HEK293 (cell line): ENCODE results near the gene RAPGEF5.

Experiments used
- CTCF ChIA-PET: fragments of 350-600 bp; formaldehyde crosslinking; extraction: SDS; loops from one replicate; lab custom pipeline; 2021; ENCODE audit warnings: antibody characterized with exemption; lab: Yijun Ruan, JAX
- POLR2A ChIA-PET: fragments of 300-600 bp; formaldehyde crosslinking; extraction: SDS; loops from one replicate; lab custom pipeline; 2020; ENCODE audit warnings: antibody characterized with exemption, inconsistent platforms; lab: Yijun Ruan, JAX
- H3K27ac ChIP-seq: fragments of 200-500 bp; sonication (Bioruptor generic); 2 replicates; pipeline ENCODE4 v1.5.1; 2014; ENCODE audit warnings: low read depth, low read length, control low read depth, inconsistent platforms; ENCODE audit errors: extremely low read depth
- H3K36me3 ChIP-seq, 2 experiments: fragments of 200-500 bp in 1 of 2; sonication (Bioruptor generic) in 1 of 2; 1 replicate in 1 of 2; 2 replicates in 1 of 2; pipeline ENCODE4 v1.5.1; 2014 to 2017; ENCODE audit warnings: inconsistent platforms in 2 of 2, low read length in 2 of 2; ENCODE audit not compliant: control insufficient read depth in 2 of 2, insufficient read depth in 1 of 2
- H3K4me1 ChIP-seq: fragments of 200-500 bp; sonication (Bioruptor generic); 2 replicates; pipeline ENCODE4 v1.5.1; 2014; ENCODE audit warnings: mild to moderate bottlenecking, low read length, inconsistent platforms; ENCODE audit not compliant: control insufficient read depth, insufficient read depth
- H3K4me3 ChIP-seq: 2 replicates; pipeline ENCODE4 v1.5.1; 2011; ENCODE audit warnings: low read depth, mild to moderate bottlenecking, control low read depth, low read length, moderate library complexity
- H3K9me3 ChIP-seq: fragments of 200-500 bp; sonication (Bioruptor generic); 2 replicates; pipeline ENCODE4 v1.5.1; 2014; ENCODE audit warnings: low read depth, low read length, inconsistent platforms; ENCODE audit not compliant: control insufficient read depth, insufficient read depth
- KLF10 ChIP-seq: fragments of 450-650 bp; IDR thresholded peaks from 2 replicates; pipeline ENCODE4 v1.5.1; 2018; ENCODE audit warnings: missing biosample characterization, mild to moderate bottlenecking, missing genetic modification characterization
- ZBTB17 ChIP-seq: fragments of 450-650 bp; formaldehyde crosslinking; IDR thresholded peaks from 2 replicates; pipeline ENCODE4 v1.5.1; 2016; ENCODE audit warnings: missing biosample characterization, missing genetic modification characterization
- ZFP3 ChIP-seq: fragments of 450-650 bp; formaldehyde crosslinking; IDR thresholded peaks from 2 replicates; pipeline ENCODE4 v1.5.1; 2016; ENCODE audit warnings: low read depth, missing biosample characterization, missing genetic modification characterization
- ZFP69B ChIP-seq: fragments of 450-650 bp; formaldehyde crosslinking; IDR thresholded peaks from 2 replicates; pipeline ENCODE4 v1.5.1; 2016; ENCODE audit warnings: missing biosample characterization, missing genetic modification characterization
- ZNF132 ChIP-seq: fragments of 450-650 bp; formaldehyde crosslinking; IDR thresholded peaks from 2 replicates; pipeline ENCODE4 v1.5.1; 2017; ENCODE audit warnings: missing biosample characterization, missing genetic modification characterization, borderline replicate concordance
- ZNF140 ChIP-seq: fragments of 450-650 bp; formaldehyde crosslinking; IDR thresholded peaks from 2 replicates; pipeline ENCODE4 v1.5.1; 2016; ENCODE audit warnings: missing biosample characterization, missing genetic modification characterization
- ZNF175 ChIP-seq: fragments of 450-650 bp; formaldehyde crosslinking; IDR thresholded peaks from 2 replicates; pipeline ENCODE4 v1.5.1; 2016; ENCODE audit warnings: missing biosample characterization, missing genetic modification characterization
- ZNF24 ChIP-seq: fragments of 450-650 bp; formaldehyde crosslinking; IDR thresholded peaks from 2 replicates; pipeline ENCODE4 v1.5.1; 2016; ENCODE audit warnings: missing biosample characterization, missing genetic modification characterization
- ZNF488 ChIP-seq: fragments of 450-650 bp; formaldehyde crosslinking; IDR thresholded peaks from 2 replicates; pipeline ENCODE4 v1.5.1; 2016; ENCODE audit warnings: missing biosample characterization, missing genetic modification characterization
- ZNF571 ChIP-seq: fragments of 450-650 bp; formaldehyde crosslinking; IDR thresholded peaks from 2 replicates; pipeline ENCODE4 v1.5.0; 2017; ENCODE audit warnings: missing biosample characterization, missing genetic modification characterization
- ZNF596 ChIP-seq: fragments of 450-650 bp; IDR thresholded peaks from 2 replicates; pipeline ENCODE4 v1.5.0; 2018; ENCODE audit warnings: missing biosample characterization, mild to moderate bottlenecking, missing genetic modification characterization, moderate library complexity
- ZNF626 ChIP-seq: fragments of 450-650 bp; sonication (Bioruptor Pico); formaldehyde crosslinking; IDR thresholded peaks from 2 replicates; pipeline ENCODE4 v1.5.1; 2018; ENCODE audit warnings: missing biosample characterization, missing genetic modification characterization, inconsistent platforms
- ZNF660 ChIP-seq: fragments of 450-650 bp; IDR thresholded peaks from 2 replicates; pipeline ENCODE4 v1.5.1; 2018; ENCODE audit warnings: missing biosample characterization, mild to moderate bottlenecking, missing genetic modification characterization
- ZNF692 ChIP-seq: fragments of 450-650 bp; formaldehyde crosslinking; IDR thresholded peaks from 2 replicates; pipeline ENCODE4 v1.5.1; 2016; ENCODE audit warnings: missing biosample characterization, missing genetic modification characterization
- TF ChIP-seq, protein P1 (sequence below): fragments of 450-650 bp; formaldehyde crosslinking; IDR thresholded peaks from 2 replicates; pipeline ENCODE4 v1.5.1; 2016; ENCODE audit warnings: missing biosample characterization, missing genetic modification characterization
- TF ChIP-seq, protein P2 (sequence below): fragments of 450-650 bp; formaldehyde crosslinking; IDR thresholded peaks from 2 replicates; pipeline ENCODE4 v1.5.1; 2016; ENCODE audit warnings: missing biosample characterization, missing genetic modification characterization, low read depth

The RAPGEF5 gene

DNA sequence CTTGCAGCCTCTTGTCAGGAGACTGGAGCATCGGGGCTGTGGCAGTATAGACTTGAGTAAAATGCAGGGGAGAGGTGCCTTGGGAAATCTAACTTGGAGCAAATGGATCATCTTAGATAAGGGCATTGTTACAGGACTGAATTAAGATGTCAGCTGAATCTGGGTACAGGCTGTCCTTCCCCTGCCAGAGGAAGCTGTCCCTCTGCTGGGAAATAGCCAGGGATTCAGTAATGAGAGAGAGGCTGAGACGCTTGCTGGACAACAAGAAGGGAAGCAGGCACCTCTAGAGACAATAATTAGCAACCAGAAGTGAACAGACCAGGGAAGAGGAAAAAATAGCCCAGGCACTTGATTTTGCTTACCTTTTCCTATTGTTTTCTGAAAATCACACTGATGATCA lies 20.7 kb upstream of the RAPGEF5 start:
- Histone ChIP-seq H3K4me1 (peaks cover 9% of the 10 kb centered on the region; the same call in 1 of the 2 replicates), H3K9me3 (no peaks in the 10 kb centered on the region), H3K27ac (no peak overlapping the region), H3K36me3 (no peaks in the 10 kb centered on the region), H3K4me3 (no peak overlapping the region)
- TF ChIP-seq ZNF626 (no peak), ZNF24 (tag by site-specific recombination) (no peak), ZNF660 (tag by site-specific recombination) (no peak), ZNF596 (tag by site-specific recombination) (no peak)
- TF ChIP-seq, protein P1, sequence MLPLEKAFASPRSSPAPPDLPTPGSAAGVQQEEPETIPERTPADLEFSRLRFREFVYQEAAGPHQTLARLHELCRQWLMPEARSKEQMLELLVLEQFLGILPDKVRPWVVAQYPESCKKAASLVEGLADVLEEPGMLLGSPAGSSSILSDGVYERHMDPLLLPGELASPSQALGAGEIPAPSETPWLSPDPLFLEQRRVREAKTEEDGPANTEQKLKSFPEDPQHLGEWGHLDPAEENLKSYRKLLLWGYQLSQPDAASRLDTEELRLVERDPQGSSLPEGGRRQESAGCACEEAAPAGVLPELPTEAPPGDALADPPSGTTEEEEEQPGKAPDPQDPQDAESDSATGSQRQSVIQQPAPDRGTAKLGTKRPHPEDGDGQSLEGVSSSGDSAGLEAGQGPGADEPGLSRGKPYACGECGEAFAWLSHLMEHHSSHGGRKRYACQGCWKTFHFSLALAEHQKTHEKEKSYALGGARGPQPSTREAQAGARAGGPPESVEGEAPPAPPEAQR (tag by site-specific recombination): no peak
- CTCF ChIA-PET: no interaction called here
- POLR2A ChIA-PET: no interaction called here

DNA sequence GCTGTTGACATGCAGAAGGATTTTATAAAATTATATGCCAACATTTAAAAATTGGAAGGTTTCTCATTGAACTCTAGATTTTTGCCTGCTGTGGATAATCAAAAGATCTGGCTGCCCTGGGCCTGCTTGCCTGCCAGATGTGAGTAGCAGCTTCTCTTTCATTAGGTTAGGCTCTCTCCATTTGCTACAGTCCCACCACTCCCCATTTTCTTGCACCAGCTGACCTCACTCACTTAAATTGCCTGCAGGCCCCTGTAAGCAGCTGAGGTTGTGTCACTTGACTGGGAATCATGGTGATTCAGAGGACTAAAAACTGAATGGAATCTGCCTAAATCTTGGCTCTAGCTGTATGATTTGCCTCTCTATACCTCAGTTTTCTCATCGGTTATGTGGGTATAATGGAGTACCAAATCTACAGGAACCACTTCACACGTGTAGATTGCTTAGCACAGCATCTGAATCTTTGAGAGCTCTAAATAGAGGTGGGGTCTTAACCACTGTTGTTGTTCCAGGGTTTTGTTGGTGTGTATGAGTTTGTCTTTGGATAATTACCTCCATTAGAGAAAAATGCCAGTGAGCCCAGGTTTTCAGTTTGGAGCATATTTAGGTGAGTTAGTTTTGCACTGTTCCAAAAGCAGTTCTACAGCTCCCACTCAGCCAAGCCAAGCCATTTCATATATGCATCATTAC lies 18.6 kb upstream of the RAPGEF5 start:
- no peak overlapping the region for H3K4me3 ChIP-seq
- ChIA-PET POLR2A (no interaction called here), CTCF (interaction anchor here (0.7 to 1.2 kb wide), 2 partner anchors 13 to 110 kb away, joined by 3 to 6 read pairs; no protein-coding TSS in a partner anchor)
- H3K36me3 ChIP-seq: no peaks in the 10 kb centered on the region
- H3K4me1 ChIP-seq: peaks cover 9% of the 10 kb centered on the region; the same call in 1 of the 2 replicates
- H3K27ac ChIP-seq: no peak overlapping the region
- TF ChIP-seq KLF10 (tag by site-specific recombination) (no peak), ZFP3 (0 out of 2 replicates have a peak, but pooled peaks have one; percentile 18), ZNF175 (tag by site-specific recombination) (no peak), ZBTB17 (no peak), ZNF140 (tag by site-specific recombination) (no peak), ZNF488 (tag by site-specific recombination) (no peak)
- no peaks in the 10 kb centered on the region for H3K9me3 ChIP-seq

DNA sequence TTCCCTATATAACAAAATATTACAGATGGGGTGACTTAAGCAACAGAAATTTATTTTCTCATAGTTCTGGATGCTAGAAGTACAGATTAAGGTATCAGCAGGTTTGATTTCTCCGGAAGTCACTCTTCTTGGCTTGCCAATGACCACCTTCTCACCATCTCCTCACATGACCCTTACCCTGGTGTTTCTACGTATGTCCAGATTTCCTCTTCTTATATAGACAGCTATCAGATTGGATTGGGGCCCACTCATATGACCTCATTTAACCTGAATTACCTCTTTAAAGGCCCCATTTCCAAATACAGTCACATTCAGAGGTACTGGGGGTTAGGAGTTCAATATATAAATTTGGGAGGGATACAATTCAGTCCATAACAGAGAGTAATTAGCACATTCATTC lies 17.0 kb upstream of the RAPGEF5 start:
- TF ChIP-seq ZFP69B (tag by site-specific recombination) (peak; percentile 65; the same call in 1 of the 2 replicates), ZNF571 (no peak), ZNF692 (tag by site-specific recombination) (peak; percentile 93)
- H3K4me3 ChIP-seq: no peak overlapping the region
- H3K9me3 ChIP-seq: no peaks in the 10 kb centered on the region
- no peaks in the 10 kb centered on the region for H3K36me3 ChIP-seq
- H3K4me1 ChIP-seq: peaks cover 9% of the 10 kb centered on the region; the same call in 1 of the 2 replicates
- no peak overlapping the region for H3K27ac ChIP-seq
- POLR2A ChIA-PET: no interaction called here
- CTCF ChIA-PET: interaction anchor here (1.5 kb wide), 1 partner anchor 17 kb away, joined by 5 read pairs; no protein-coding TSS in a partner anchor

- no peak for TF ChIP-seq ZNF132 (tag by site-specific recombination)
- TF ChIP-seq, protein P2, sequence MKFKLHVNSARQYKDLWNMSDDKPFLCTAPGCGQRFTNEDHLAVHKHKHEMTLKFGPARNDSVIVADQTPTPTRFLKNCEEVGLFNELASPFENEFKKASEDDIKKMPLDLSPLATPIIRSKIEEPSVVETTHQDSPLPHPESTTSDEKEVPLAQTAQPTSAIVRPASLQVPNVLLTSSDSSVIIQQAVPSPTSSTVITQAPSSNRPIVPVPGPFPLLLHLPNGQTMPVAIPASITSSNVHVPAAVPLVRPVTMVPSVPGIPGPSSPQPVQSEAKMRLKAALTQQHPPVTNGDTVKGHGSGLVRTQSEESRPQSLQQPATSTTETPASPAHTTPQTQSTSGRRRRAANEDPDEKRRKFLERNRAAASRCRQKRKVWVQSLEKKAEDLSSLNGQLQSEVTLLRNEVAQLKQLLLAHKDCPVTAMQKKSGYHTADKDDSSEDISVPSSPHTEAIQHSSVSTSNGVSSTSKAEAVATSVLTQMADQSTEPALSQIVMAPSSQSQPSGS: no peak
- no peak overlapping the region for H3K27ac ChIP-seq
- ChIA-PET CTCF (interaction anchor here (1.5 kb wide), 1 partner anchor 17 kb away, joined by 5 read pairs; no protein-coding TSS in a partner anchor), POLR2A (no interaction called here)
- H3K9me3 ChIP-seq: no peaks in the 10 kb centered on the region
- no peaks in the 10 kb centered on the region for H3K36me3 ChIP-seq
- no peak overlapping the region for H3K4me3 ChIP-seq
- H3K4me1 ChIP-seq: peaks cover 9% of the 10 kb centered on the region; the same call in 1 of the 2 replicates
Observed at GRCh38 chr7:22373388-22373787, 16.4 kb upstream of the RAPGEF5 start.
